ENCODE results near the gene TRPM2. TPM values are rescaled to one million over a fixed set of nuclear protein-coding genes. Genes with fewer than 3 reads are reported as not detected.

Gene TRPM2
- total and polyA plus RNA-seq, 2 of the 13 experiments (the other 11 are each of a cell fraction or from before 2014, with no cell fraction given), result 0.07 to 0.20 TPM

GRCh38 chr21:44370027-44370735 lies 16.8 kb downstream of the TRPM2 start (continued):
- TF ChIP-seq ZNF329 (CRISPR knock-in tag; IDR thresholded peaks at IDR 0.05; ENCODE audit: low read depth) (no peak), MLX (CRISPR knock-in tag; IDR thresholded peaks at IDR 0.05) (peak; percentile 96), UBTF (CRISPR knock-in tag; IDR thresholded peaks at IDR 0.05) (peak; percentile 42), ZNF614 (CRISPR knock-in tag; IDR thresholded peaks at IDR 0.05; ENCODE audit: borderline replicate concordance) (no peak), ERF (CRISPR knock-in tag; IDR thresholded peaks at IDR 0.05) (peak; percentile 43; the same call in 1 of the 2 replicates), KAT2B (IDR thresholded peaks at IDR 0.05; ENCODE audit: borderline replicate concordance, low read depth, low read length) (no peak), MAX (IDR thresholded peaks at IDR 0.05) (peak; percentile 50), ZNF569 (CRISPR knock-in tag; IDR thresholded peaks at IDR 0.05; ENCODE audit: borderline replicate concordance) (no peak), ZNF292 (CRISPR knock-in tag; IDR thresholded peaks at IDR 0.05; ENCODE audit: borderline replicate concordance, low read depth) (peak; percentile 58; the same call in 1 of the 2 replicates), NR2F1 (CRISPR knock-in tag; IDR thresholded peaks at IDR 0.05) (peak in 1 of 2 experiments; percentile 66; a peak in 1 of 4 replicates), HNF4A (CRISPR knock-in tag; IDR thresholded peaks at IDR 0.05) (peak; percentile 69), RCOR2 (CRISPR knock-in tag; IDR thresholded peaks at IDR 0.05) (0 out of 2 replicates have a peak, but pooled peaks have one; percentile 17), HOXA3 (CRISPR knock-in tag; IDR thresholded peaks at IDR 0.05) (peak; percentile 51), ZNF407 (CRISPR knock-in tag; IDR thresholded peaks at IDR 0.05; ENCODE audit: not compliant biosample characterization) (no peak)
- TF ChIP-seq, protein P1, sequence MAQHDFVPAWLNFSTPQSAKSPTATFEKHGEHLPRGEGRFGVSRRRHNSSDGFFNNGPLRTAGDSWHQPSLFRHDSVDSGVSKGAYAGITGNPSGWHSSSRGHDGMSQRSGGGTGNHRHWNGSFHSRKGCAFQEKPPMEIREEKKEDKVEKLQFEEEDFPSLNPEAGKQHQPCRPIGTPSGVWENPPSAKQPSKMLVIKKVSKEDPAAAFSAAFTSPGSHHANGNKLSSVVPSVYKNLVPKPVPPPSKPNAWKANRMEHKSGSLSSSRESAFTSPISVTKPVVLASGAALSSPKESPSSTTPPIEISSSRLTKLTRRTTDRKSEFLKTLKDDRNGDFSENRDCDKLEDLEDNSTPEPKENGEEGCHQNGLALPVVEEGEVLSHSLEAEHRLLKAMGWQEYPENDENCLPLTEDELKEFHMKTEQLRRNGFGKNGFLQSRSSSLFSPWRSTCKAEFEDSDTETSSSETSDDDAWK (CRISPR knock-in tag; IDR thresholded peaks at IDR 0.05), result no peak

Data from HepG2 (cell line).